Stimulated activated CD8-positive, alpha-beta memory T cell treated with anti-CD3 and anti-CD28 coated beads, Interleukin-7, amount 100 ng/mL, for 1 hour (primary cell): ENCODE results near the gene POLR3A.

Experiments used
- DNase-seq, 2 donors: peaks; one replicate each; pipeline ENCODE4 v3.0.0-alpha.2; 2020; ENCODE audit warnings: low read depth in 2 of 2

Gene POLR3A

GRCh38 chr10:77978360-77978759, 51.0 kb downstream of the POLR3A start:
- no peak for DNase-seq

GRCh38 chr10:77977934-77978333, 51.4 kb downstream of the POLR3A start:
- DNase-seq, result no peak

- no peak for DNase-seq
These were observed 52.3 kb downstream of the POLR3A start for GRCh38 chr10:77977016-77977415.

- DNase-seq, result no peak
These were observed 54.1 kb downstream of the POLR3A start for GRCh38 chr10:77975086-77975666.

- no peak for DNase-seq
These were observed 54.8 kb downstream of the POLR3A start for GRCh38 chr10:77974396-77975074.

GRCh38 chr10:77973276-77973675, 56.0 kb downstream of the POLR3A start:
- no peak for DNase-seq

GRCh38 chr10:77972148-77972547, 57.2 kb downstream of the POLR3A start:
- no peak for DNase-seq

- no peak for DNase-seq
These were observed 57.5 kb downstream of the POLR3A start for GRCh38 chr10:77971804-77972144.

- DNase-seq, result no peak
These were observed 58.2 kb downstream of the POLR3A start for GRCh38 chr10:77970869-77971803.

GRCh38 chr10:77969114-77969513, 60.2 kb downstream of the POLR3A start:
- no peak for DNase-seq

- DNase-seq, result no peak
These were observed 61.7 kb downstream of the POLR3A start for GRCh38 chr10:77967611-77968022.

- no peak for DNase-seq
These were observed 64.0 kb downstream of the POLR3A start for GRCh38 chr10:77965294-77965693.

- DNase-seq, result no peak
These were observed 64.5 kb downstream of the POLR3A start for GRCh38 chr10:77964811-77965210.

- DNase-seq, result no peak
These were observed 65.4 kb downstream of the POLR3A start for GRCh38 chr10:77963901-77964300.

- no peak for DNase-seq
These were observed 66.8 kb downstream of the POLR3A start for GRCh38 chr10:77962350-77963146.

GRCh38 chr10:77961668-77962067, 67.6 kb downstream of the POLR3A start:
- DNase-seq, result no peak

GRCh38 chr10:77960829-77961329, 68.4 kb downstream of the POLR3A start:
- no peak for DNase-seq

- no peak for DNase-seq
These were observed 69.3 kb downstream of the POLR3A start for GRCh38 chr10:77959887-77960455.

GRCh38 chr10:77959384-77959783, 69.9 kb downstream of the POLR3A start:
- DNase-seq, result no peak

- DNase-seq, result no peak
These were observed 74.2 kb downstream of the POLR3A start for GRCh38 chr10:77955136-77955535.

- no peak for DNase-seq
These were observed 80.1 kb downstream of the POLR3A start for GRCh38 chr10:77949167-77949566.
